ENCODE data around the gene NCAPD3. TPM values are rescaled to one million over a fixed set of nuclear protein-coding genes. Genes with fewer than 3 reads are reported as not detected.

NCAPD3 gene
- total and polyA plus RNA-seq, 2 of the 13 experiments (the other 11 are each of a cell fraction or from before 2014, with no cell fraction given) = 20.7 to 25.6 TPM

DNA sequence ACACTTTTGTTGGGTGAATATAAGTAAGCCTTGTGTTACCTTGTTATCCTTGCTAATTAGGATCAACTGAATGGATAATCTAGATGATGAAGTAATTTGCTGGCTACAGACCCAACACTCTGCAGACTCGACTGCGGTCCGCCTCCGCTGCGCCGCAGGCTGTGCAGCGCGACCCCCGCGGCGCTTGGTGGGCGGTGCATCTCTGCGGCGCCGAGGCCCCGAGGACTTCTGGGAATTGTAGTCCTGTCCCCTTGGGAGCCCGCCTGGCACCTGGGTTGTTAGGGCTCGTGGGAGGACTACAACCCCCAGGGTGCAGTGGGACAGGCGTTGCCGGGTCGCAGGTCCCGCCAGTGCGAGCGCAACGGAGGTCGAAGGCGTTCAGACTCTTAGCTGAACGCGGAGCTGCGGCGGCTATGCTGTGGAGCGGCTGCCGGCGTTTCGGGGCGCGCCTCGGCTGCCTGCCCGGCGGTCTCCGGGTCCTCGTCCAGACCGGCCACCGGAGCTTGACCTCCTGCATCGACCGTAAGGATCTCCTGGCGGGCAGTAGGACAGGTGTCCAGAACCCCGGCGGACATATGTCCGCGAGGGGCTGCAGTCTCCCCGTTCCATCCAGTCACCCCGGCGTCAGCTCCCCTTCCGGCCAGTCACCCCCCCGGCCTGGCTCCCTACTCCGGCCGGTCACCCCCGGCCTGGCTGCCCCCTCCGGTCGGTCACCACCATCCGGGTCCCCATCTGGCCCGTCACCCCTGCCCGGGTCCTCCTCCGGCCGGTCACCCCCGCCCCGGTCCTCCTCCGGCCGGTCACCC lies 29.6 kb upstream of the NCAPD3 start, which contains the start of the genes ACAD8 and THYN1 (continued):
- TF ChIP-seq ZNF607 (CRISPR knock-in tag; IDR thresholded peaks at IDR 0.05; ENCODE audit: borderline replicate concordance) (no peak; the same call in 1 of the 2 replicates), GABPA (IDR thresholded peaks at IDR 0.05; ENCODE audit: low read depth, low read length) (no peak), GABPA (CRISPR knock-in tag; IDR thresholded peaks at IDR 0.05; ENCODE audit: low read depth) (peak; percentile 72), JUN (CRISPR knock-in tag; IDR thresholded peaks at IDR 0.05) (no peak), FOXA3 (CRISPR knock-in tag; IDR thresholded peaks at IDR 0.05) (no peak; the same call in 1 of the 2 replicates), NCOA5 (CRISPR knock-in tag; IDR thresholded peaks at IDR 0.05) (no peak), ZNF260 (CRISPR knock-in tag; IDR thresholded peaks at IDR 0.05; ENCODE audit: borderline replicate concordance, low read depth) (no peak), GPN1 (CRISPR knock-in tag; IDR thresholded peaks at IDR 0.05; ENCODE audit: borderline replicate concordance) (no peak), PRPF4 (IDR thresholded peaks at IDR 0.05; ENCODE audit: low read depth, low read length, poor library complexity, severe bottlenecking) (no peak), ZNF329 (CRISPR knock-in tag; IDR thresholded peaks at IDR 0.05; ENCODE audit: low read depth) (0 out of 2 replicates have a peak, but pooled peaks have one; percentile 36), TMF1 (CRISPR knock-in tag; IDR thresholded peaks at IDR 0.05; ENCODE audit: low read depth) (no peak), SALL2 (CRISPR knock-in tag; IDR thresholded peaks at IDR 0.05) (no peak; the same call in none of the 2 replicates), ZNF619 (CRISPR knock-in tag; IDR thresholded peaks at IDR 0.05) (no peak), MEF2D (CRISPR knock-in tag; IDR thresholded peaks at IDR 0.05) (no peak; the same call in 1 of the 2 replicates), EED (CRISPR knock-in tag; IDR thresholded peaks at IDR 0.05) (no peak), IKZF1 (IDR thresholded peaks at IDR 0.05) (no peak), GTF3A (CRISPR knock-in tag; conservative IDR thresholded peaks at IDR 0.05) (no peak), REL (CRISPR knock-in tag; conservative IDR thresholded peaks at IDR 0.05) (no peak)
- TF ChIP-seq, protein P1, sequence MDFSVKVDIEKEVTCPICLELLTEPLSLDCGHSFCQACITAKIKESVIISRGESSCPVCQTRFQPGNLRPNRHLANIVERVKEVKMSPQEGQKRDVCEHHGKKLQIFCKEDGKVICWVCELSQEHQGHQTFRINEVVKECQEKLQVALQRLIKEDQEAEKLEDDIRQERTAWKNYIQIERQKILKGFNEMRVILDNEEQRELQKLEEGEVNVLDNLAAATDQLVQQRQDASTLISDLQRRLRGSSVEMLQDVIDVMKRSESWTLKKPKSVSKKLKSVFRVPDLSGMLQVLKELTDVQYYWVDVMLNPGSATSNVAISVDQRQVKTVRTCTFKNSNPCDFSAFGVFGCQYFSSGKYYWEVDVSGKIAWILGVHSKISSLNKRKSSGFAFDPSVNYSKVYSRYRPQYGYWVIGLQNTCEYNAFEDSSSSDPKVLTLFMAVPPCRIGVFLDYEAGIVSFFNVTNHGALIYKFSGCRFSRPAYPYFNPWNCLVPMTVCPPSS (IDR thresholded peaks at IDR 0.05) = no peak
- TF ChIP-seq, protein P2, sequence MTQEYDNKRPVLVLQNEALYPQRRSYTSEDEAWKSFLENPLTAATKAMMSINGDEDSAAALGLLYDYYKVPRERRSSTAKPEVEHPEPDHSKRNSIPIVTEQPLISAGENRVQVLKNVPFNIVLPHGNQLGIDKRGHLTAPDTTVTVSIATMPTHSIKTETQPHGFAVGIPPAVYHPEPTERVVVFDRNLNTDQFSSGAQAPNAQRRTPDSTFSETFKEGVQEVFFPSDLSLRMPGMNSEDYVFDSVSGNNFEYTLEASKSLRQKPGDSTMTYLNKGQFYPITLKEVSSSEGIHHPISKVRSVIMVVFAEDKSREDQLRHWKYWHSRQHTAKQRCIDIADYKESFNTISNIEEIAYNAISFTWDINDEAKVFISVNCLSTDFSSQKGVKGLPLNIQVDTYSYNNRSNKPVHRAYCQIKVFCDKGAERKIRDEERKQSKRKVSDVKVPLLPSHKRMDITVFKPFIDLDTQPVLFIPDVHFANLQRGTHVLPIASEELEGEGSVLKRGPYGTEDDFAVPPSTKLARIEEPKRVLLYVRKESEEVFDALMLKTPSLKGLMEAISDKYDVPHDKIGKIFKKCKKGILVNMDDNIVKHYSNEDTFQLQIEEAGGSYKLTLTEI (CRISPR knock-in tag; conservative IDR thresholded peaks at IDR 0.05) = no peak
- TF ChIP-seq, protein P3, sequence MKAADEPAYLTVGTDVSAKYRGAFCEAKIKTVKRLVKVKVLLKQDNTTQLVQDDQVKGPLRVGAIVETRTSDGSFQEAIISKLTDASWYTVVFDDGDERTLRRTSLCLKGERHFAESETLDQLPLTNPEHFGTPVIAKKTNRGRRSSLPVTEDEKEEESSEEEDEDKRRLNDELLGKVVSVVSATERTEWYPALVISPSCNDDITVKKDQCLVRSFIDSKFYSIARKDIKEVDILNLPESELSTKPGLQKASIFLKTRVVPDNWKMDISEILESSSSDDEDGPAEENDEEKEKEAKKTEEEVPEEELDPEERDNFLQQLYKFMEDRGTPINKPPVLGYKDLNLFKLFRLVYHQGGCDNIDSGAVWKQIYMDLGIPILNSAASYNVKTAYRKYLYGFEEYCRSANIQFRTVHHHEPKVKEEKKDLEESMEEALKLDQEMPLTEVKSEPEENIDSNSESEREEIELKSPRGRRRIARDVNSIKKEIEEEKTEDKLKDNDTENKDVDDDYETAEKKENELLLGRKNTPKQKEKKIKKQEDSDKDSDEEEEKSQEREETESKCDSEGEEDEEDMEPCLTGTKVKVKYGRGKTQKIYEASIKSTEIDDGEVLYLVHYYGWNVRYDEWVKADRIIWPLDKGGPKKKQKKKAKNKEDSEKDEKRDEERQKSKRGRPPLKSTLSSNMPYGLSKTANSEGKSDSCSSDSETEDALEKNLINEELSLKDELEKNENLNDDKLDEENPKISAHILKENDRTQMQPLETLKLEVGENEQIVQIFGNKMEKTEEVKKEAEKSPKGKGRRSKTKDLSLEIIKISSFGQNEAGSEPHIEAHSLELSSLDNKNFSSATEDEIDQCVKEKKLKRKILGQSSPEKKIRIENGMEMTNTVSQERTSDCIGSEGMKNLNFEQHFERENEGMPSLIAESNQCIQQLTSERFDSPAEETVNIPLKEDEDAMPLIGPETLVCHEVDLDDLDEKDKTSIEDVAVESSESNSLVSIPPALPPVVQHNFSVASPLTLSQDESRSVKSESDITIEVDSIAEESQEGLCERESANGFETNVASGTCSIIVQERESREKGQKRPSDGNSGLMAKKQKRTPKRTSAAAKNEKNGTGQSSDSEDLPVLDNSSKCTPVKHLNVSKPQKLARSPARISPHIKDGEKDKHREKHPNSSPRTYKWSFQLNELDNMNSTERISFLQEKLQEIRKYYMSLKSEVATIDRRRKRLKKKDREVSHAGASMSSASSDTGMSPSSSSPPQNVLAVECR (CRISPR knock-in tag; IDR thresholded peaks at IDR 0.05; ENCODE audit: borderline replicate concordance) = peak; percentile 94
